ENCODE results near the gene CD59.

GRCh38 chr11:33690290-33691065, 45.7 kb downstream of the CD59 start:
- no peak for TF ChIP-seq TAF1 (IDR thresholded peaks at IDR 0.05; ENCODE audit: borderline replicate concordance, low read depth, low read length)
- TF ChIP-seq POLR2A (IDR thresholded peaks at IDR 0.05; ENCODE audit: low read depth, low read length): no peak
